Kidney glomerular epithelial cell (primary cell): ENCODE data around the gene EMC9.

Experiments used
- DNase-seq: peaks from one replicate; lab custom pipeline; 2025; lab: John Stamatoyannopoulos, UW

Gene EMC9

GRCh38 chr14:24131549-24131966, 9.8 kb downstream of the EMC9 start:
- DNase-seq: no peak

DNA sequence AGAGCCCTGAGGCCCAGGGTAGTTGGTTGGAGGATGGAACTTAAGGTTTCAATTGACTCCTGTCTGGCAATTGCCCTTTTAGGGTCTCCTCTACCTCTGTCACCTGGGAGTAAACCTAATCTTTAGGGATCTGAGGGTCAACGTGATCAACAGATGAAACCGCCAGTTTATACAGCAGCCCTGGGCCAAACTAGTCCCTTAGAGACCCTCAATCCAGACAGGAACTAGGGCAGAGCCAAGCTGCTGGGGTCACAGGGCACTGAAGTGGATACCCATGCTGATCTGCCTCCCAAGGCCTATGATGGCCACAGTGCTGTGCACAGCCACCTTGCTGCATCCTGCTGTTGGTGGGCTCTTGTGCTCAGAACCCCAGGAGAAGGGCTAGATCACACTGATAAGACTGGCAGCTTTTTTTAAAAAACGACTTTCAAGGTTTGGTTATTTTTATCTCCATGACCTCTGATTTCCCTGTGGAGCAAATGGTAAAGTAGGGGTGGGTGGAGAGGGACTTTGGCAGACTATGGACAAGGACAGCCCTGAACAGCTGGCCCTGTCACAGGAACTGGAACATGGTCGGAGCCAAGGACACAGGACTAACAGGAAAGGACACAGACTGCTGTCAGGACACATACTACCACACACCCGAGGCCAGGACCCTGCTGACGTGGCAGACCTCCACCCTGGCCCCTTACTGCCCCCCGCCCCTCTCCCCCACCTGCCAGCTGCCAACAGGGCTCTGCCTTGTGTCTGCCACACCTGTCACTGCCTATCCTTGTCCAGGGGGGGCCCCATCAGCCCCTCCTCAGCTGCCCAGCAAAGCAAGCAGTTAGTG, 10.5 kb downstream of the EMC9 start:
- no peak for DNase-seq

- DNase-seq: no peak
Measured at GRCh38 chr14:24130380-24130716, 11.0 kb downstream of the EMC9 start, which contains the start of gene FITM1. Gene FITM1 (plus strand): TSS chr14:24130659. CDS start chr14:24131564, 905 bp downstream.

GRCh38 chr14:24129410-24129998, 11.9 kb downstream of the EMC9 start:
- no peak for DNase-seq

- DNase-seq: no peak
Measured at GRCh38 chr14:24127673-24128072, 13.7 kb downstream of the EMC9 start.

DNA sequence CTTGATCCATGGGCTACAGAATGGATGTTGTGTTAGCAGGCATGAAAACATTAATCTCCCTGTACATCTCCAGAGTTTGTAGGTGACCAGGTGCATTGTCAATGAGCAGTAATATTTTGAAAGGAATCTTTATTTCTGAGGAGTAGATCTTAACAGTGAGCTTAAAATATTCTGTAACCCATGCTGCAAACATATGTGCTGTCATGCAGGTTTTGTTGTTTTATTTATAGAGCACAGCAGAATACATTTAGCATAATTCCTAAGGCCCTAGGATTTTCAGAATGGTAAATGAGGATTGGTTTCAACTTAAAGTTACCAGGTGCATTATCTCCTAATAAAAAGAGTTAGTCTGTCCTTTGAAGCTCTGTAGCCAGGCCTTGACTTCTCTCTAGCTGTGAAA, 14.5 kb downstream of the EMC9 start:
- DNase-seq: no peak

- DNase-seq: no peak
Measured at GRCh38 chr14:24123424-24124417, 17.7 kb downstream of the EMC9 start.

DNA sequence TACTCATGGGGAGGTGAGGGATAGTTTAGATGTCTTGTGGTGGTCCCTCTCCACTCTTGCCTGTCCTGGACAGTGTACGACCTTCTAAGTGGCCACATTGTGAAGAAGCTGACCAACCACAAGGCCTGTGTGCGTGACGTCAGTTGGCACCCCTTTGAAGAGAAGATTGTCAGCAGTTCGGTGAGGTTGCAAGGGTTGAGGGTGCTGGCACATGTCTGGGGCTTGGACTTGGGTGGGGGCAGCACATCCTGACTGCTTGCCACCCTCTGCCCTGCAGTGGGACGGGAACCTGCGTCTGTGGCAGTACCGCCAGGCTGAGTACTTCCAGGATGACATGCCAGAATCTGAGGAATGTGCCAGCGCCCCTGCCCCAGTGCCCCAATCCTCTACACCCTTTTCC, 18.5 kb downstream of the EMC9 start:
- DNase-seq: no peak

GRCh38 chr14:24122416-24122815, 19.0 kb downstream of the EMC9 start:
- no peak for DNase-seq

GRCh38 chr14:24121210-24121609, 20.2 kb downstream of the EMC9 start:
- DNase-seq: no peak

DNA sequence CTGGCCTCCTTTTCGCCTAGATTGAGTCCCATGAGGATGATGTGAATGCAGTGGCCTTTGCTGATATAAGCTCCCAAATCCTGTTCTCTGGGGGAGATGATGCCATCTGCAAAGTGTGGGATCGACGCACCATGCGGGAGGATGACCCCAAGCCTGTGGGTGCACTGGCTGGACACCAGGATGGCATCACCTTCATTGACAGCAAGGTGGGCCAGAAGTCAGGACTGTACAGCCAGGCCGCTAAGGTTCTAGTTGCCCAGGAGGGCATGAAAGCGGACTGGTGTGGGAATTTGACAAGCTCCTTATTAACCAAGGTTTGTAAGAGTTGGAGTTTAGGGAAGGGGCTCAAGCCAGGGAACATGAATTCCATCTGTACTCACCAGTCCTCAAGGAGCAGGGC, 21.7 kb downstream of the EMC9 start:
- DNase-seq: no peak

DNA sequence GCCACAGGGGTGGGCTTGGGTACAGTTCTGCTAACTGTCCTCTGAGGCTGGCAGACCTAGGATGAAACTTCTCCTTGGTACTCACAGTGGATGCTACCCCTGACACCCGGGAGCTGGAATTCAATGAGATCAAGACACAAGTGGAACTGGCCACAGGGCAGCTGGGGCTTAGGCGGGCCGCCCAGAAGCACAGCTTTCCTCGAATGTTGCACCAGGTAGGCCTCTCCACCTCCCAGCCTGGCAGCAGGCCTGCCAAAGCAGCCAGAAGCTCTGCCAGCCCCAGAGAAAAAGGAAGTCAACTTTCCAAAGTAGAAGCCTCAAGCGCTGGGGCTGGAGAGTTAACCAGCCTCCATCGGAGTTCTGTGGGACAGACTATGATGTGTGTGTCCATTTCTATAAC, 24.2 kb downstream of the EMC9 start:
- no peak for DNase-seq

DNA sequence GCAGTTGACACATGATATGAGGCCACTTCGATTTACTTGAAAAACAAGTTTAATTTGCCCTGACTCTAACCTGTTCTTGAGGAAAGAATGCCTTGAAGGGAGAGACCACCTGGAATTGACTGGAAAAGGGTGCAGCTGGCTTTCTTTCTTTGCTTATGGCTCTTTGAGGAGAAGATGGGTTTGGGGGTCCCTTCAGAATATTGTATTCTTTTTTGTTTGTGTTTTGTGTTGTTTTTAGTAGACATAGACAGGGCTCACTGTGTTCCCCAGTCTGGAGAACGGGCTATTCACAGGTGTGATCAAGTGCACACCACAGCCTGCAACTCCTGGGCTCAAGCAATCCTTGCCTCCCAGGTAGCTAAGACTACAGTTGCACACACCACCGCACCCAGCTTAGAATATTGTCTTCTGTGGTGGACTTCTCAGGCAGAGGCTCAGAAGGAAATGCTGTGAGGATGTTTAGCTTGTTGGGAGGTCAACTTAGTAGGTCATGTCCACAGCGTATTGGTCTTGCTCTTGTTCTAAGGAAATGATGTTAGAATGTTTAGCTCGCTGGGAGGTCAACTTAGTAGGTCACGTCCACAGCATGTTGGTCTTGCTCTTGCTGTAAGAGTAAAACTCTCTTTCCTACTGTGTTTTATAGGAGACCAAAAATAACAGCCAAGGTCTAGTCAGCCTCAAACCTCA, 25.1 kb downstream of the EMC9 start:
- no peak for DNase-seq

- no peak for DNase-seq
Measured at GRCh38 chr14:24115422-24116127, 25.8 kb downstream of the EMC9 start.

- DNase-seq: peak; percentile 100
Measured at GRCh38 chr14:24114532-24115421, 26.6 kb downstream of the EMC9 start, which contains the start of the genes DCAF11 and NRL. Gene DCAF11 (plus strand): TSS chr14:24114777. CDS start chr14:24115595, 818 bp downstream. Gene NRL (minus strand): TSS chr14:24114949. CDS start chr14:24082848, 32,101 bp downstream.

- peak; percentile 86 for DNase-seq
Measured at GRCh38 chr14:24113801-24114531, 27.4 kb downstream of the EMC9 start.

- peak; percentile 63 for DNase-seq
Measured at GRCh38 chr14:24113379-24113800, 28.0 kb downstream of the EMC9 start.

DNA sequence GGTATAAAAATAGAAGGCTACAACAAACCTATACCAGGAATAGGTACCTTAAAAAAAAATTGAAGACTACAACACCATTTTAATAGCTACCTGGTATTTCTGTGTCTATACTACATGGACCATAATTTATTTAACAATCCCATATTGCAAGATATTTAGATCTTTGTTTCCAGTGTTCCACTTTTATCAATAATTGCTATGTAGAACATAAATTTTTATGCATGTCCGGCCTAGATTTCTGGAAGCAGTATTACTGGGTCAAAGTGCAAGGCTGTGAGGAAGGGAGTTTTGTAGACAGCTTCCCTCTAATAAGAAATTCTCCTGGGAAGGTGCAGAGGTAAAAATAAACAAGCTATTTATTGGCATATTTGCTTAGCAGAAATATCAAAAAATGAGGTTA, 30.9 kb downstream of the EMC9 start:
- no peak for DNase-seq

DNA sequence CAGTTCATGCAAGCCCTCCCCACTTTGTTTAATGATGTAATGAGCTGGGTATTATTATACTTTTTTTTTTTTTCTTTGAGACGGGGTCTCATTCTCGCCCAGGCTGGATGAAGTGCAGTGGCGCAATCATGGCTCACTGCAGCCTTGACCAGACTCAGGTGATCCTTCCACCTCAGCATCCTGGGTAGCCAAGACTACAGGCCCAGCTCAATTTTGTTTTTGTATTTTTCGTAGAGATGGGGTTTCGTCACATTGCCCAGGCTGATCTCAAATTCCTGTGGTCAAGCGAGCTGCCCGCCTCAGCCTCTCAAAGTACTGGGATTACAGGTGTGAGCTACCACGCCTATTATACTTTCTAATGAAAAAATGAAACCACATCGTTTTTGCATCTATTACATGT, 31.3 kb downstream of the EMC9 start:
- no peak for DNase-seq
